8988T (cell line): ENCODE data around the gene BBS7.

Experiments
- DNase-seq: peaks from one replicate; pipeline ENCODE4 v3.0.0; 2011

The BBS7 gene

GRCh38 chr4:121789960-121790829 lies 80.1 kb downstream of the BBS7 start:
- DNase-seq, result no peak

GRCh38 chr4:121789455-121789854 lies 80.8 kb downstream of the BBS7 start:
- no peak for DNase-seq

- DNase-seq, result no peak
Observed at GRCh38 chr4:121788896-121789295, 81.4 kb downstream of the BBS7 start.

GRCh38 chr4:121786221-121786620 lies 84.1 kb downstream of the BBS7 start:
- no peak for DNase-seq

GRCh38 chr4:121785479-121785878 lies 84.8 kb downstream of the BBS7 start:
- no peak for DNase-seq

- DNase-seq, result no peak
Observed at GRCh38 chr4:121784975-121785374, 85.3 kb downstream of the BBS7 start.

GRCh38 chr4:121784401-121784800 lies 85.9 kb downstream of the BBS7 start:
- DNase-seq, result no peak

- no peak for DNase-seq
Observed at GRCh38 chr4:121783210-121783609, 87.1 kb downstream of the BBS7 start.

- no peak for DNase-seq
Observed at GRCh38 chr4:121778991-121779628, 91.2 kb downstream of the BBS7 start.

GRCh38 chr4:121777625-121778024 lies 92.6 kb downstream of the BBS7 start:
- no peak for DNase-seq

- DNase-seq, result no peak
Observed at GRCh38 chr4:121776610-121777401, 93.5 kb downstream of the BBS7 start.
